ENCODE results near the gene ZNF302.

The ZNF302 gene

DNA sequence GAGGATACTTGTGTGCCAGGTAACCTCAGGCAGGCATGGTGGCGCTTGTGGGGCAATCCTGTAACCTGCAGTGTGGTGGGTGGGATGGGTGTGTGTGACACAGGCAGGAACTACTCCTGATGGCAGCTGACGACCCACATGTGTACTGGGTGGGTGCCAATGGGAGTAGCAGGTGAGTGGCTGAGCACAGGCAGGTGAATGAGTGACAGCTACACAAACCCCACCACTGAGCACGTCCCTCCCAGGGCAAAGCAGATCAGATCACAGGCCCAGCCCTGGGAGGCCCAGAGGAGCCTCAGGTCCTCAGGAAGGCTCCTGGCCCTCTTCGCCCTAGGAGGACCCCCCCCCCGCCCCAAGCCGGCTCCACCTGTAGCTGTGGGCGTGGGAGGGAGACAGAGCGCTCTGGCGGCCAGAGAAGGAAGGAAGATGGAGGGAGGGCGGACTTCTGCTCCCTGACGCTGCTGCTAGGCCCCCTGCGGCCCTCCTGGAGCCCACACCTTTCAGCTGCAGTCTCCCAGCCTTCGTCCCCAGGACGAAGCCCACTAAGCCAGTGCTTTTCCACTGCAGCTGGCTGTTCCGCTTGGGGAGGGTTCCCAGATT lies 55.2 kb downstream of the ZNF302 start:
- DNase-seq (ENCODE audit: low read depth) = no peak

DNA sequence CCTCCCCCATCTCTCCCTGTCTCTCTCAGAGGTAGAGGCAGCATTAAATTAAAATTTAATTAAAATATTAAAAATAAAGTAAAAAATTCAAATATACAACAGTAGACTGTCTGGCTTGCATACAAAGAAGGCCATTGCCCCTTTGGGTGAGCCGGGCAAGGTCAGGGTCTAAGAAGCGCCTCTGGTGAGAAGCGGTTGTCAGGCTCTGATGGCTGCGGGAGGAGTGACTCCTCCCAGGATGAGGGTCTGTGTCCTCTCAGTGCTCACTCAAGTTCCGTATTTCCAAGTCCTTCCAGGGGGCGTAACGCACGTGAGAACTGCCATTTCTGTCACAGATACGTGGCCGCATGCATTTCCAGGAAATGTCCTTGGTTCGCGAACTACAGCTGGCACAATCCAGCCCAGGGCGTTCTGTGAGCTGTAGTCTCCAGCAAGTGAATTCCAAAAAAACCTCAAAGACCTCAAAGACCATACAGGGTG lies 55.8 kb downstream of the ZNF302 start:
- no peak for DNase-seq (ENCODE audit: low read depth)

DNA sequence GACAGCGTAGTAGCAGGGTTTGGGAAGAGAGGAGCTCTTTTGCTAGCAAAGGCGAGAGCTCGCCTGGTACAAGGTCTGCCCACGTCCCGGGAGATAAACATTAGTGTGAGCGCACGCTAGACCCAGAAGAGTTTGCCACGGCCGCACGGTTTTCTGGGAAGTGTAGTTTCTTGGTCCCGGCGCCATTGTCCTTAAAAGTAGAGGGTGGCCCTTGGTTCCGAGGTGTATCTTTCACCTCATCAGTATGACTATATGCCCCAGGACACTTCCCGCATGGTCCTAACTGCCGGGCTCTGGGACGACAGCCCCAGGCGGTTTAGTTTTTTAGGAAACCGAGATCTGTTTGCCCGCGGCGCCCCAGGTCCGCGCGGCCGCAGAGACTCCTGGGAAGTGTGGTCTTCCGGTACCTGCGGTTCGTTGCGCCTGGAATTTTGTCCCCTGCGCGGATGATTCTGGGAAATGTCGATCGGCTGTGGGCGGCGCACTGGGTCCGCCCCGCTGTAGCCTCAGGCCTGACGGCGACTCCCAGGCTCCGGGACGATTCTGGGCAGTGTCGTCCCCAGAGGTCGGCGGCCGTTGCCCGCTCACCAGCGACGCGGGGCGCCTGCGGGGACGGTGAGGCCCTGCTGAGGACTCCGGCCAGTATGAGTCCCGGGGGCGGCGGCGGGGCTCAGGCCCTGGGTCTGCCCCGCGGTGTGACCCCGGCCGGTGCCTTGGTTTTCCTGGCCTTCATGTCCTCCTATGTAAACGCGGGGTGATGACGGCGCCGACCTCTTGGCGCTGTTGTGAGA lies 56.5 kb downstream of the ZNF302 start, which contains the start of gene ZNF181:
TSS of gene ZNF181 (plus strand) at position 498 of the 791 bp plus-strand sequence. CDS start 795 bp downstream, outside the sequence.
- DNase-seq (ENCODE audit: low read depth) = peak; percentile 90

DNA sequence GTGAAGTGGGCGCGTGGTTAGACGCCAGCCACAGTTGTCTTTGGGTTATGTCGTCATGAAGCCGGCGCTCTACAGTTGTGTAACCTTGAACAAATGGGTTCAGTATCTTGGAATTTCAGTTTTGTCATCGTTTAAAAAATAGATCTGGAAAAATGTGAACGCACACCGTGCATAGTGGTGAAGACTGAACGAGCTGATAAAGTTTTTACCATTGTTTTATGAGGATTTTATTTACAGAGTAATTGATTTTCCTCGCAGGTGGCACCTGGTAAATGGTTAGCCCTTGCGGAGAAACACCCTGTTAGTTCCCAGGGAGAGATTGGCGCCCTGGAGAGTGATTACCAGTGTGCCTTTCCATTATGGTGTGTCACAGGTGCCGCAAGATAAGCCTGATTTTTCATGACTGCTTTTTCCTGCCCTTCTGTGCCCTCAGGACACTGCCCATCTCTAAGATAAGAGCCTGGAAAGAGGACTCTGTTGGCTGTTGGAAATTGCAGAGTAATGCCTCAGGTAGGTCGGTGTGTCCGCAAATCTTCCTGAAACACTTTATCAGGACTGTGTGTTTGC lies 57.1 kb downstream of the ZNF302 start:
- no peak for DNase-seq (ENCODE audit: low read depth)
